Ishikawa (cell line): ENCODE results near the gene NEK1.

ENCODE experiments used
- EGR1 ChIP-seq: IDR thresholded peaks from 2 replicates; pipeline ENCODE4 v1.6.1; 2012
- EP300 ChIP-seq: IDR thresholded peaks from 2 replicates; pipeline ENCODE4 v1.6.1; 2012; ENCODE audit warnings: borderline replicate concordance
- FOXM1 ChIP-seq: IDR thresholded peaks from 2 replicates; pipeline ENCODE4 v1.6.1; 2012; ENCODE audit warnings: low read depth, borderline replicate concordance
- RAD21 ChIP-seq: IDR thresholded peaks from 2 replicates; pipeline ENCODE4 v1.6.1; 2012; ENCODE audit warnings: low read depth
- TEAD4 ChIP-seq: IDR thresholded peaks from 2 replicates; pipeline ENCODE4 v1.6.1; 2012
- TF ChIP-seq, protein P1 (sequence below): IDR thresholded peaks from 2 replicates; pipeline ENCODE4 v1.6.1; 2012; ENCODE audit warnings: low read depth, mild to moderate bottlenecking
- TF ChIP-seq, protein P2 (sequence below): IDR thresholded peaks from 2 replicates; pipeline ENCODE4 v1.6.1; 2012

DNA sequence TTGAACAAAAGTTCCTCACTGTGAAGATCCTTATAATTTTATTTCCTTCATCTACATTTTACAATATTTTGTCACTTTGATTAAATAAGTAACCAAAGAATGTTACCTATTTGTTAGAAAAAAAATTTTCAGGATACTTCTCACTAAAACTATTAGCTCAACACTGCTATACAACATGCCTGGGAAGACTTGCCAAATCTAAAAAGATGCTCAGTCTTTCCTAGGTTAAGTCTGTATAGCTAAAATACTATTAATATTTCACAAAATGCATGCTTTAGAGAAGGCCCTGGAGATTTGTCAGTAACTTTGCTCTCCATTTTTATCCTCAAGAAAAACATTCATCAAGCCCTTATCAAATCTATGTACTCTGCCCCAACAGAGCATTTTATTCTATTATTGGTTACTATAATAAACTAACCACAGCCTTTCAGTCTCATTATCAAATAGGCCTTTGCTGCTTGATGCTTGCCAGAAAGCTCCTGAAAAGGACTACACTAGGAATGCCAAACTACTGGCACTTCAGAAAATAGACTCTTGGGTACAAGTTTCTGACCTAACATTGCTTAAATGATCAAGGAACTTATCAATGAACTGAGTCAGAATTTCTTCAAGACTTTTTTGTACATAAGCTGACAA, 17.7 kb downstream of the NEK1 start:
- TF ChIP-seq FOXM1 = no peak
- TF ChIP-seq, protein P1, sequence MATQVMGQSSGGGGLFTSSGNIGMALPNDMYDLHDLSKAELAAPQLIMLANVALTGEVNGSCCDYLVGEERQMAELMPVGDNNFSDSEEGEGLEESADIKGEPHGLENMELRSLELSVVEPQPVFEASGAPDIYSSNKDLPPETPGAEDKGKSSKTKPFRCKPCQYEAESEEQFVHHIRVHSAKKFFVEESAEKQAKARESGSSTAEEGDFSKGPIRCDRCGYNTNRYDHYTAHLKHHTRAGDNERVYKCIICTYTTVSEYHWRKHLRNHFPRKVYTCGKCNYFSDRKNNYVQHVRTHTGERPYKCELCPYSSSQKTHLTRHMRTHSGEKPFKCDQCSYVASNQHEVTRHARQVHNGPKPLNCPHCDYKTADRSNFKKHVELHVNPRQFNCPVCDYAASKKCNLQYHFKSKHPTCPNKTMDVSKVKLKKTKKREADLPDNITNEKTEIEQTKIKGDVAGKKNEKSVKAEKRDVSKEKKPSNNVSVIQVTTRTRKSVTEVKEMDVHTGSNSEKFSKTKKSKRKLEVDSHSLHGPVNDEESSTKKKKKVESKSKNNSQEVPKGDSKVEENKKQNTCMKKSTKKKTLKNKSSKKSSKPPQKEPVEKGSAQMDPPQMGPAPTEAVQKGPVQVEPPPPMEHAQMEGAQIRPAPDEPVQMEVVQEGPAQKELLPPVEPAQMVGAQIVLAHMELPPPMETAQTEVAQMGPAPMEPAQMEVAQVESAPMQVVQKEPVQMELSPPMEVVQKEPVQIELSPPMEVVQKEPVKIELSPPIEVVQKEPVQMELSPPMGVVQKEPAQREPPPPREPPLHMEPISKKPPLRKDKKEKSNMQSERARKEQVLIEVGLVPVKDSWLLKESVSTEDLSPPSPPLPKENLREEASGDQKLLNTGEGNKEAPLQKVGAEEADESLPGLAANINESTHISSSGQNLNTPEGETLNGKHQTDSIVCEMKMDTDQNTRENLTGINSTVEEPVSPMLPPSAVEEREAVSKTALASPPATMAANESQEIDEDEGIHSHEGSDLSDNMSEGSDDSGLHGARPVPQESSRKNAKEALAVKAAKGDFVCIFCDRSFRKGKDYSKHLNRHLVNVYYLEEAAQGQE = no peak
- no peak for TF ChIP-seq EP300
- TF ChIP-seq EGR1 = no peak
- no peak for TF ChIP-seq TEAD4
- no peak for TF ChIP-seq RAD21
- TF ChIP-seq, protein P2, sequence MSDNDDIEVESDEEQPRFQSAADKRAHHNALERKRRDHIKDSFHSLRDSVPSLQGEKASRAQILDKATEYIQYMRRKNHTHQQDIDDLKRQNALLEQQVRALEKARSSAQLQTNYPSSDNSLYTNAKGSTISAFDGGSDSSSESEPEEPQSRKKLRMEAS = no peak
